Ovary (tissue), 9 donors: ENCODE results near the gene ZFP3. TPM values are rescaled to one million over a fixed set of nuclear protein-coding genes. Genes with fewer than 3 reads are reported as not detected.
"Not testable (repeated sequence)": the region's sequence is repeated elsewhere in the genome, so short reads cannot be mapped to it uniquely, and the experiment has no call there.

ENCODE experiments used
- DNase-seq, 5 donors: peaks; one replicate each; pipeline ENCODE4 v3.0.0-alpha.2; 2019 to 2020
- H3K27ac ChIP-seq, 2 donors: fragments of 200-600 bp; one replicate each; pipeline versions ENCODE4 v1.5.1 to v1.8.0; 2019 to 2022
- H3K27me3 ChIP-seq: fragments of 200-600 bp; one replicate; pipeline ENCODE4 v1.8.0; 2022
- H3K36me3 ChIP-seq: fragments of 200-600 bp; sonication (generic); one replicate; pipeline ENCODE4 v1.5.1; 2019
- H3K4me1 ChIP-seq: one replicate; pipeline ENCODE4 v1.8.1; 2013; ENCODE audit warnings: mild to moderate bottlenecking, moderate library complexity; ENCODE audit not compliant: insufficient read depth
- H3K4me3 ChIP-seq: fragments of 200-600 bp; sonication (generic); one replicate; pipeline ENCODE4 v1.5.1; 2017
- H3K9me3 ChIP-seq, 2 donors: fragments of 200-600 bp in 1 of 2; sonication (generic) in 1 of 2; one replicate each; pipeline versions ENCODE4 v1.5.1 to v1.8.1; 2013 to 2019; ENCODE audit warnings: mild to moderate bottlenecking in 1 of 2, moderate library complexity in 1 of 2
- CTCF ChIP-seq, 3 donors: fragments of 450-650 bp in 2 of 3; fragments of 200-600 bp in 1 of 3; IDR thresholded peaks; one replicate each; pipeline versions ENCODE4 v1.5.1 to v1.8.0; 2016 to 2022; ENCODE audit warnings: antibody characterized with exemption in 3 of 3, mild to moderate bottlenecking in 1 of 3
- EP300 ChIP-seq: sonication (generic); formaldehyde crosslinking; IDR thresholded peaks from one replicate; pipeline ENCODE4 v1.6.1; 2017; ENCODE audit warnings: antibody characterized with exemption
- POLR2A ChIP-seq: fragments of 450-650 bp; IDR thresholded peaks from one replicate; pipeline ENCODE4 v1.6.1; 2017; ENCODE audit warnings: antibody characterized with exemption, mild to moderate bottlenecking, moderate library complexity
- WGBS, 3 donors: extraction: QIAGEN DNeasy Blood & Tissue Kit in 1 of 3; methylation state at CpG; one replicate each; pipeline versions ENCODE4 v1.1.5 to v1.1.7; 2013 to 2017; 5-methylcytosine and 5-hydroxymethylcytosine counted together
- intact Hi-C, 4 donors: fragments of 100-400 bp; cut with DNase I; formaldehyde crosslinking; loops; one replicate each; pipeline versions ENCODE4 v1.11.0 to v1.15.1; 2022 to 2023
- polyA plus RNA-seq, 2 donors: library from polyadenylated mRNA; stranded (reverse); fragments of 200-250 nt in 1 of 2; fragments of 350-450 nt in 1 of 2; fragmentation: Illumina TruSeq in 1 of 2; extraction: RNeasy Lipid Tissue Mini Kit (QIAGEN cat#74804) in 1 of 2; gene quantifications; one replicate each; pipeline ENCODE4 v1.2.3, GENCODE V29; 2013 to 2014
- total RNA-seq, 7 donors: library from RNA; depleted of rRNA in 2 of 7; stranded (reverse); fragments of >200 nt in 2 of 7; fragmentation: NEBNext Ultra II Directional in 3 of 7; extraction: Animal tissue kit (Norgen Biotek cat#: 25700) in 3 of 7; gene quantifications; one replicate each; pipeline versions ENCODE4 v1.1.0 to v1.2.4, GENCODE V29; 2016 to 2023
- donor health status: DM: no; HTN: no; CAD: no; lungs with moderate emphysema.
- donor health status: DM: no; HTN: no; CAD: no.
- donor health status: Bipolar disorder and iron deficiency.
- donor health status: DM: yes; HTN: yes; CAD: no.
- donor health status: DM: no; HTN: no; CAD: no.
- donor health status: DM: yes; HTN: yes; CAD: no.

Gene ZFP3
- total and polyA plus RNA-seq, 9 donors, result 3.3 to 8.4 (median 6.7) TPM

- H3K36me3 ChIP-seq, result no peaks in the 10 kb centered on the region
- WGBS, 3 donors, result 0 to 1% (median 1%) methylated on average over 36 to 75 of the region's 75 CpGs
- peaks cover 0 to 7% of the 10 kb centered on the region in 2 donors for H3K9me3 ChIP-seq
- peak overlapping the region; percentile 15 for H3K4me3 ChIP-seq
- no peaks in the 10 kb centered on the region for H3K4me1 ChIP-seq
- peak; percentile 19 to 57 (median 37) for DNase-seq
- no peaks in the 10 kb centered on the region for H3K27me3 ChIP-seq
- TF ChIP-seq POLR2A (no peak), CTCF (IDR thresholded peaks at IDR 0.05) (no peak), EP300 (no peak)
- intact Hi-C loops, result no loop called here
- H3K27ac ChIP-seq, result peak overlapping the region in 1 of 2 donors; percentile 65
Observed at GRCh38 chr17:5122586-5123342, 44.5 kb downstream of the ZFP3 start.

GRCh38 chr17:5123343-5124124, 45.3 kb downstream of the ZFP3 start:
- Histone ChIP-seq H3K27ac (peak overlapping the region in 1 of 2 donors; percentile 65), H3K36me3 (no peaks in the 10 kb centered on the region), H3K4me3 (no peak overlapping the region), H3K4me1 (no peaks in the 10 kb centered on the region), H3K27me3 (no peaks in the 10 kb centered on the region), H3K9me3 (peaks cover 0 to 2% of the 10 kb centered on the region in 2 donors)
- TF ChIP-seq CTCF (IDR thresholded peaks at IDR 0.05), result no peak
- TF ChIP-seq EP300, result no peak
- TF ChIP-seq POLR2A, result no peak
- DNase-seq, result peak in 2 of 5 donors; percentile 10 to 18
- intact Hi-C loops, result no loop called here
- WGBS, 3 donors, result 47 to 77% (median 54%) methylated on average over 35 to 53 of the region's 53 CpGs

GRCh38 chr17:5124125-5124760, 46.0 kb downstream of the ZFP3 start:
- H3K4me3 ChIP-seq, DNase-seq, H3K9me3 ChIP-seq, H3K27me3 ChIP-seq, H3K27ac ChIP-seq, H3K36me3 ChIP-seq, H3K4me1 ChIP-seq, intact Hi-C loops: not testable (repeated sequence)
- 75 to 88% (median 77%) methylated on average over 5 of the region's 5 CpGs for WGBS, 3 donors

DNA sequence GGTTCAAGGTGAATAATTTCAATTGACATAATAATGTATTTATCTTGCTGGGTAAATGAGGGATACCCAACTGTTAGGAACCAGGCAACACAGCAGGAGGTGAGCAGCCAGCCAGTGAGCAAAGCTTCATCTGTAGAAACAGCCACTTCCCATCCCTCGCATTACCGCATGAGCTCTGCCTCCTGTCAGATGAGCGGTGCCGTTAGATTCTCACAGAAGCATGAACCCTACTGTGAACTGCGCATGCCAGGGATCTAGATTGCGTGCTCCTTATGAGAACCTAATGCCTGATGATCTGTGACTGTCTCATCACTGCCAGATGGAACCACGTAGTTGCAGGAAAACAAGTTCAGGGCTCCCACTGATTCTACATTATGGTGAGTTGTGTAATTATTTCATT, 46.6 kb downstream of the ZFP3 start:
- H3K4me3 ChIP-seq, DNase-seq, H3K36me3 ChIP-seq, H3K9me3 ChIP-seq, H3K4me1 ChIP-seq, H3K27me3 ChIP-seq, H3K27ac ChIP-seq, intact Hi-C loops: not testable (repeated sequence)
- 73 to 77% (median 76%) methylated on average over 7 of the region's 7 CpGs for WGBS, 3 donors

DNA sequence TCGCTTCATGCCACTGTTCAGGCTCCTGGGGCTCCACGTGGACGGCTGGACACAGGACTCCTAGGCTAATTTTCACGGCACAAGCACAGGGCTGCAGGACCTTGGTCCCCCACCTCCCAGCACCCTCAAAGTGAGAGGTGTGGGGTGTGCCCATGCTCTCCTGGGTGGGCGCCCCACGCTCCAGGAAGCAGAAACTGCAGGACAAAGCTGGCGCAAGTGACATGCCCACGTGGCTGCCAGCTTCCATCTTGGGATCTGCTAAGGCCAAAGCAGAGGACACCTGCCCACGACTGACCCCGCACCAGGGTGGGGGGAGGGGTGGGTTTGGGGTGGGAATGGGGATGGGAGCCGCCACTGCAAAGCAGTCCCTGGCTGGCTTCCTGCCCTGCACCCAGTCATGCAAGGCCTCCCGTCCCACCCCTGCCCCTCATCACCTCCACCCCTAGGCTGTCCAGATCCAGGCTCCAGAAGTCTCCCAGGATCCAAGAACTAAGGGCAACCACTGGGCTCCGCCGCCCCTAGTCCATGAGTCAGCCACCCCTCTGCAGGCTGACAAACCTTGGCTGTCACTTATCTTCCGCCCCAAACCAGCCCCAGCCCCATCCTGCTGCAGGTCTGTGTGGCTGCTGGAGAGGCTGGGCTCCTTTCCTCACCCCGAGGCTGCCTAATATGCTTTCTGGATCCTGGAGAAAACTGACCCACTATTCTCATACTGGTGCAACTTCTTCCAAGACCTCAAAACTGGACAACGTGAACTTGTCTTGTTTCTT, 48.6 kb downstream of the ZFP3 start:
- no peaks in the 10 kb centered on the region for H3K36me3 ChIP-seq
- H3K4me3 ChIP-seq, result no peak overlapping the region
- WGBS, 3 donors, result 75 to 80% (median 76%) methylated on average over 16 to 17 of the region's 17 CpGs
- H3K27me3 ChIP-seq, result no peaks in the 10 kb centered on the region
- intact Hi-C loops, result no loop called here
- TF ChIP-seq EP300, result no peak
- TF ChIP-seq CTCF (IDR thresholded peaks at IDR 0.05), result no peak
- no peaks in the 10 kb centered on the region for H3K9me3 ChIP-seq
- no peaks in the 10 kb centered on the region for H3K4me1 ChIP-seq
- H3K27ac ChIP-seq, result no peak overlapping the region
- peak in 1 of 5 donors; percentile 11 for DNase-seq
